Fibroblast of mammary gland (primary cell): Measurements from ENCODE around the gene CDKN2D.
A peak's percentile ranks its signal among the peaks of the same experiment; 100 is the strongest.
"Not testable (repeated sequence)": the region's sequence is repeated elsewhere in the genome, so short reads cannot be mapped to it uniquely, and the experiment has no call there.

Source experiments
- DNase-seq: peaks from one replicate; pipeline ENCODE4 v3.0.0-alpha.2; 2010; ENCODE audit warnings: low read depth
- H3K4me3 ChIP-seq: 2 replicates; pipeline ENCODE4 v1.5.1; 2011; ENCODE audit warnings: low read depth, mild to moderate bottlenecking, low read length, moderate library complexity; ENCODE audit not compliant: control insufficient read depth
- TF ChIP-seq, protein P1 (sequence below): conservative IDR thresholded peaks from 2 replicates; pipeline ENCODE4 v1.5.1; 2011; ENCODE audit warnings: low read depth, low read length, inconsistent platforms; ENCODE audit not compliant: control insufficient read depth, insufficient read depth

The CDKN2D gene

DNA sequence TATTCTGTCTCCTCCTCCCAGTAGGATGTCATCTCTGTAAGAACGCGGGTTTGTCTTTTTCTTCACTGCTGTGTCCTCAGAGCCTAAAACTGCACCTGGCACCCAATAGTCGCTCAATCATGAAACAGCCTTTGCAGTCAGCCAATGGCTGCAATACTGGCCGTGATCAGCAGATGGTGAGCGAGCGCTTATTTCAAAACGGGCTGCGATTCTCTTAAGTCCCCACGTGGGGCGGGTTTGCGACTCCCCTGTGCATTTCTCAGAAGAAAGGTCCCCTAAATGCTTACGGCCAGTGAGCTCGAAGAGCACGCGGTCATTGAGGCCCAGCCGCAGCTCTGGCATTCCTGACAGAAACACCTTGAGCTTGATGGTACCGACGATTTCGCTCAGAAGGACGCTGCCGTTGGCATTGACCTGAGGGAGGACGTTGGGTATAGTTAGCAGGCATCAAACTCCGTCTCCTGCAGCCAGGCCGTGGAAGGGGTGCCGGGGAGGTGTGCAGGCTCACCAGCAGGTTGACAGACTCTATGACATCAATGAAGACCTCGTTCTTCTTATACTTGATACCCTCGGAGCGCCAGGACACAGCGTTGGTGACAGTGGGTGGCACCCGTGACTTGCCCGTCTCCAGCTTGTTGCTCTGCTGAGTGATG lies 12.3 kb upstream of the CDKN2D start:
- DNase-seq = peak; percentile 90
- H3K4me3 ChIP-seq = no peak overlapping the region
- TF ChIP-seq, protein P1, sequence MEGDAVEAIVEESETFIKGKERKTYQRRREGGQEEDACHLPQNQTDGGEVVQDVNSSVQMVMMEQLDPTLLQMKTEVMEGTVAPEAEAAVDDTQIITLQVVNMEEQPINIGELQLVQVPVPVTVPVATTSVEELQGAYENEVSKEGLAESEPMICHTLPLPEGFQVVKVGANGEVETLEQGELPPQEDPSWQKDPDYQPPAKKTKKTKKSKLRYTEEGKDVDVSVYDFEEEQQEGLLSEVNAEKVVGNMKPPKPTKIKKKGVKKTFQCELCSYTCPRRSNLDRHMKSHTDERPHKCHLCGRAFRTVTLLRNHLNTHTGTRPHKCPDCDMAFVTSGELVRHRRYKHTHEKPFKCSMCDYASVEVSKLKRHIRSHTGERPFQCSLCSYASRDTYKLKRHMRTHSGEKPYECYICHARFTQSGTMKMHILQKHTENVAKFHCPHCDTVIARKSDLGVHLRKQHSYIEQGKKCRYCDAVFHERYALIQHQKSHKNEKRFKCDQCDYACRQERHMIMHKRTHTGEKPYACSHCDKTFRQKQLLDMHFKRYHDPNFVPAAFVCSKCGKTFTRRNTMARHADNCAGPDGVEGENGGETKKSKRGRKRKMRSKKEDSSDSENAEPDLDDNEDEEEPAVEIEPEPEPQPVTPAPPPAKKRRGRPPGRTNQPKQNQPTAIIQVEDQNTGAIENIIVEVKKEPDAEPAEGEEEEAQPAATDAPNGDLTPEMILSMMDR = peak; percentile 99

DNA sequence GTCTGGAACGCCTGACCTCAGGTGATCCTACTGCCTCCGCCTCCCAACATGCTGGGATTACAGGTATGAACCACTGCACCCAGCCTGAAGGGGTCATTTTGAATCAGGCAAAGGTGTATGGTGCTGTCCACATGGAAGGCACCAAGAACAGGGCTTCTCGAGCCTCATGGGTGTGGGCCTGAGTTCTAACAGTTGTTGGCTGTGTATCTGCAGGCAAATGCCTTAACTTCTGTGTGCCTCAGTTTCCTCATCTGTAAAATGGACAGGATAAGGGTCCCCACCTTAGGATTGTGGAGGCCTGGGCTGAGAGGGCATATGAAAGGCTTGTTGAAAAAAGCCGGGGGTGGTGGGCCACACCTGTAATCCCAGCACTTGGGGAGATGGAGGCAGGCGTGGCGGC lies 9.2 kb upstream of the CDKN2D start:
- DNase-seq = no peak
- TF ChIP-seq, protein P1 = no peak
- no peak overlapping the region for H3K4me3 ChIP-seq

DNA sequence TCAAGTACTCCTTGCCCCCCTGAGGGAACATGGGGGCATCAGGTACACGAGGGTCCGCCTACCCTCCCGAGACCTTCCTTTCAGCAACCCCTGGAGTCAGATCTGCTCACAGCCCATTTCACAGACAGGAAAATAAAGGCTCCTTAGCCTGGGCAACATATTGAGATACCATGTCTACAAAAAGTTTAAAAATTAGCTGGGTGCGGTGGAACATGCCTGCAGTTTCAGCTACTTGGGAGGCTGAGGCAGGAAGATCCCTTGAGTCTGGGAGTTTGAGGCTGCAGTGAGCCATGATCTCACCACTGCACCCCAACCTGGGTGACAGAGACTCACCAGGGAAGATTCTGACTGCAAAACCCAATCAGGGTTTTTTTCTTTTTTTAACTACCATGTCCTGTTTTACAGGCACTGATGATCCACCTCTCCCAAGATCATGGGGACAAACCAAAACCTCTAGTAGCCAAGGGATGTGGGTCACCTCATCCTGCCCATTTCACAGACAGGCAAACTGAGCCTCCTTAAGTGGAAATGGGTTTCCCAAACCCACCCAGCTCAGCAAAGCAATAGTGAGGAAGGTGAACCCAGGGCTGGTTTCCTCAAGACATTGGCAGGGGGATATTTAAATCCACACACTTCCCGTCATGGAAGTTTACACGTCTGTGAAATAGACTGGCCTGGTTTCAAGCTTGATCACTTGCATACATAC lies 6.4 kb upstream of the CDKN2D start:
- DNase-seq = no peak
- TF ChIP-seq, protein P1 = no peak
- H3K4me3 ChIP-seq = no peak overlapping the region

DNA sequence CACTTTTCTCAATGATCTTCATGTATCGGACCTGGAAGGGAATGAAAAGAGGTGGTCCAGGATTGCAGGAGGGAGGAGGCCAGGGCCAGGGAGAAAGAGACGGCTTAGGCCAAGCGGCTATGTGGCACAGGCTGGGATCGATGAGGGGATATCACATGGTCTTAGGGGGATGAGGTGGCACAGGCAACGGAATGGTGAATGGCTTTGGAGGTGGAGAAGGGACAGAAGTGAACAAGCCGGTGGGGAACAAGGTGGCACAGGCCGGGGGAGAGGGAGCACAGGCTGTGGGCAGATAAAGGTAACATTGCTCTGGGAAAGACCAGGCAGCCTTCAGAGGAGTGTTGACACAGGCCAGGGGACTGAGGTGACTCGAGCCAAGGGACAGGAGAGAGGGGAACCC lies 5.7 kb upstream of the CDKN2D start:
- DNase-seq = no peak
- TF ChIP-seq, protein P1 = no peak
- no peak overlapping the region for H3K4me3 ChIP-seq

DNA sequence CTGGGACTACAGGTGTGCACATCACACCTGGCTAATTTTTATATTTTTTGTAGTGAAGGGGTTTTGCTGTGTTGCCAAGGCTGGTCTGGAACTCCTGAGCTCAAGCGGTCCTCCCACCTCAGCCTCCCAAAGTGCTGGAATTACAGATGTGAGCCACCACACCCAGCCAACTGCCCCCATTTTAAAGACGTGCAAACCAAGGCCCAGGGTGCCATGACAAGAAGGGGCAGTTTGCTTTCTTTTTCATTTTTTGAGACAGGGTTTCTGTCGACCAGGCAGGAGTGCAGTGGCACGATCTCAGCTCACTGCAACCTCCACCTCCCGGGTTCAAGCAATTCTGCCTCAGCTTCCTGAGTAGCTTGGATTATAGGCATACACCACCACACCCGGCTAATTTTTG lies 5.0 kb upstream of the CDKN2D start:
- H3K4me3 ChIP-seq, DNase-seq: not testable (repeated sequence)

DNA sequence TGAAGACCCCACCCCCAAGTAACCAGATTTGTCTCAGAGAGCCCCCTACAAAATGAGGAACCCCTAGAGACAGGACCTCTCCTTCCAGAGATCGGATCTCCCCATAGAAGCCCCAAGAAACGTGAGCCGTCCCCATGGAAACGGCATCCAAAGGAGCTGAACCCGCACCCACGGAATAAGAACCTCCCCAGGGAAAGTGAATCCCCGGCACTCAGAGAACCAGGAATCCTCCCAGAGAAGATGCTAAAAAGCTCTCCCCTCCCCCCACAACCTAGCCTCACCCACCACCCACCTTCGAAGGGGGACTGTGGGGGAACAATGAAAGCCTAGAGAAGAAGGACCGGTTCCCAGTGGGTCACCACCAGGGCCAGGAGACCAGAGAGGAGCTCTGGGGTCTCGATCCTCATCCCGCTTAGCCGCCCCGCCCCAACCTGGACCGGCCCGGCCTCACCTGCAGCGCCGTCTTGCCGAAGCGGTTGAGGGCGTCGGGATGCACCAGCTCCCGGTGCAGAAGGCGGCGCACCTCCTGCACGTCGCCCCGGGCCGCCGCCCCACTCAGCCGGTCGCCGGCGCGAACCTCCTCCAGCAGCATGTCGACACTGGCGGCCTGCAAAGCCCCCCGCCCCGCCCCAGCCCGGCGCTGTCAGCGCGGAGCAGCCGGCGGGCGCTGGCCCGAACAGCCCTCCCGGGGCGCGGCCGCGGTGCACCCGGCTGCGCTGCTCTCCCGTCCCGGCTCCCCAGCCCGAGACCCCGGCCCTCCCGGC lies 535 bp downstream of the CDKN2D start:
- peak overlapping the region; percentile 77 for H3K4me3 ChIP-seq
- no peak for DNase-seq
- TF ChIP-seq, protein P1 = no peak

DNA sequence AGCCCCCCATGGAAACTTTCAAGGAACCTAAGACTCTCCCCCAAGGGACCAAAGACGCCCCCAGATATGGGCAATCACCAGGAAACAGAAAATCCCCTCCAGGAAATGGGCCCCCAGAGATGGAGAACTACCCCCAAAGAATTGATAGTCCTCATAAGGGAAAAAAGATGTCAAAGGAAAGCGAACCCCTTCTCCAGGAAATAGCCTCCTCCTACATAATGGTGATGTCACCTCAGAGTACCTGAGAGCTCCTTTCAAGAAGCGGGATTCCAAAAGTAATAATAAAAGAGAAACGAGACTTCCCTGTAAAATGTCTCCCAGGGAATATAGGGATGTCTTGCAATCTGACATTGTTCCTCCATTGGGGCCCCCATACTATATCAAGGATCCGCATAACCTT lies 1.1 kb downstream of the CDKN2D start:
- TF ChIP-seq, protein P1 = no peak
- no peak for DNase-seq
- peak overlapping the region; percentile 77 for H3K4me3 ChIP-seq
